IMR-90 (cell line): ENCODE results near the gene TCERG1L. TPM values are rescaled to one million over a fixed set of nuclear protein-coding genes. Genes with fewer than 3 reads are reported as not detected.

Experiments used
- ATAC-seq: fragments of 200-7000 bp; cut with Tn5 transposase; 2 replicates; pipeline ENCODE4 v1.9.1; 2020; ENCODE audit warnings: low read depth, mild to moderate bottlenecking, moderate library complexity
- BruUV-seq: library from RNA; stranded (reverse); fragments of 400-500 nt; replicated peaks from 2 replicates; lab custom pipeline; 2021; lab: Mats Ljungman, UMichigan
- CTCF ChIA-PET: fragments of 300-600 bp; formaldehyde crosslinking; extraction: SDS; loops from one replicate; lab custom pipeline; 2021; ENCODE audit warnings: antibody characterized with exemption; lab: Yijun Ruan, JAX
- POLR2A ChIA-PET: fragments of 300-600 bp; sonication (Branson Sonifier 250); formaldehyde crosslinking; loops from one replicate; lab custom pipeline; 2022; ENCODE audit warnings: antibody characterized with exemption; ENCODE audit not compliant: unreplicated experiment; lab: Charles Lee
- DNase-seq: peaks from one replicate; pipeline ENCODE4 v3.0.0; 2013
- H2AFZ ChIP-seq: replicated peaks from 2 replicates; pipeline ENCODE3; 2013; ENCODE audit warnings: low read length, mild to moderate bottlenecking; ENCODE audit not compliant: poor library complexity
- H2AK5ac ChIP-seq: 2 replicates; pipeline ENCODE4 v1.6.1; 2013; ENCODE audit warnings: low read depth, low read length, inconsistent platforms
- H2AK9ac ChIP-seq: replicated peaks from 2 replicates; pipeline ENCODE3; 2013; ENCODE audit warnings: mild to moderate bottlenecking, low read depth, low read length, moderate library complexity; ENCODE audit not compliant: poor library complexity
- H2BK120ac ChIP-seq: 2 replicates; pipeline ENCODE4 v1.6.1; 2013; ENCODE audit warnings: low read depth, low read length, inconsistent platforms
- H2BK15ac ChIP-seq: 3 replicates; pipeline ENCODE4 v1.6.1; 2013; ENCODE audit warnings: low read depth, low read length, inconsistent platforms
- H2BK20ac ChIP-seq: 2 replicates; pipeline ENCODE4 v1.6.1; 2013; ENCODE audit warnings: low read depth, mild to moderate bottlenecking, inconsistent platforms, low read length, moderate library complexity
- H2BK5ac ChIP-seq: 2 replicates; pipeline ENCODE4 v1.6.1; 2013; ENCODE audit warnings: mild to moderate bottlenecking, low read depth, low read length, inconsistent platforms; ENCODE audit not compliant: poor library complexity, severe bottlenecking
- H3K14ac ChIP-seq: replicated peaks from 2 replicates; pipeline ENCODE4 v1.6.1; 2013; ENCODE audit warnings: low read depth, low read length, inconsistent platforms
- H3K18ac ChIP-seq: 2 replicates; pipeline ENCODE4 v1.6.1; 2013; ENCODE audit warnings: low read depth, low read length, control low read depth
- H3K23ac ChIP-seq: 2 replicates; pipeline ENCODE4 v1.6.1; 2013; ENCODE audit warnings: low read depth, low read length, inconsistent platforms
- H3K27ac ChIP-seq: 2 replicates; pipeline ENCODE4 v1.5.1; 2013; ENCODE audit warnings: mild to moderate bottlenecking, control low read depth, low read length; ENCODE audit not compliant: insufficient read depth
- H3K27me3 ChIP-seq: 2 replicates; pipeline ENCODE4 v1.6.1; 2013; ENCODE audit warnings: low read length; ENCODE audit not compliant: control insufficient read depth, insufficient read depth
- H3K36me3 ChIP-seq: 2 replicates; pipeline ENCODE4 v1.6.1; 2013; ENCODE audit warnings: low read length, mixed read lengths; ENCODE audit not compliant: control insufficient read depth, insufficient read depth
- H3K4ac ChIP-seq: 2 replicates; pipeline ENCODE4 v1.6.1; 2013; ENCODE audit warnings: low read depth, low read length, inconsistent platforms
- H3K4me1 ChIP-seq: 2 replicates; pipeline ENCODE4 v1.6.1; 2013; ENCODE audit warnings: low read length, mixed read lengths; ENCODE audit not compliant: control insufficient read depth, insufficient read depth
- H3K4me2 ChIP-seq: 2 replicates; pipeline ENCODE4 v1.6.1; 2013; ENCODE audit warnings: low read depth, mild to moderate bottlenecking, control low read depth, low read length, moderate library complexity
- H3K4me3 ChIP-seq: 2 replicates; pipeline ENCODE4 v1.5.1; 2013; ENCODE audit warnings: low read depth, mild to moderate bottlenecking, control low read depth, low read length, moderate library complexity; ENCODE audit not compliant: insufficient read depth
- H3K56ac ChIP-seq: 2 replicates; pipeline ENCODE4 v1.6.1; 2013; ENCODE audit warnings: low read length, inconsistent platforms; ENCODE audit not compliant: insufficient read depth; ENCODE audit errors: extremely low read depth
- H3K79me1 ChIP-seq, 2 experiments: 2 replicates each; pipeline ENCODE4 v1.6.1; 2013; ENCODE audit warnings: low read length in 2 of 2, inconsistent platforms in 1 of 2, low read depth in 1 of 2
- H3K9ac ChIP-seq: 2 replicates; pipeline ENCODE4 v1.6.1; 2013; ENCODE audit warnings: low read depth, low read length, control low read depth
- H3K9me1 ChIP-seq: 2 replicates; pipeline ENCODE4 v1.6.1; 2013; ENCODE audit warnings: low read length, inconsistent platforms; ENCODE audit not compliant: insufficient read depth
- H3K9me3 ChIP-seq: 2 replicates; pipeline ENCODE4 v1.6.1; 2013; ENCODE audit warnings: low read length; ENCODE audit not compliant: control insufficient read depth, insufficient read depth
- H4K20me1 ChIP-seq: 2 replicates; pipeline ENCODE4 v1.6.1; 2013; ENCODE audit warnings: low read length, inconsistent platforms; ENCODE audit not compliant: insufficient read depth
- H4K5ac ChIP-seq: 2 replicates; pipeline ENCODE4 v1.6.1; 2013; ENCODE audit warnings: mild to moderate bottlenecking, low read depth, low read length, control low read depth
- H4K8ac ChIP-seq, 2 experiments: 2 replicates each; pipeline ENCODE4 v1.6.1; 2013; ENCODE audit warnings: low read depth in 2 of 2, low read length in 2 of 2, control low read depth in 1 of 2, inconsistent platforms in 1 of 2
- H4K91ac ChIP-seq: 2 replicates; pipeline ENCODE4 v1.6.1; 2013; ENCODE audit warnings: low read depth, low read length, inconsistent platforms; ENCODE audit not compliant: insufficient read depth
- BHLHE40 ChIP-seq: fragments of 150-350 bp; IDR thresholded peaks from 2 replicates; pipeline ENCODE4 v1.6.1; 2016; ENCODE audit warnings: mild to moderate bottlenecking, low read depth, low read length
- CHD1 ChIP-seq: IDR thresholded peaks from 2 replicates; pipeline ENCODE4 v1.6.1; 2012; ENCODE audit warnings: low read depth, low read length, improper control_type of control experiment
- ELK1 ChIP-seq: fragments of 150-350 bp; IDR thresholded peaks from 2 replicates; pipeline ENCODE4 v1.6.1; 2016; ENCODE audit warnings: low read depth, mild to moderate bottlenecking, low read length, moderate library complexity, borderline replicate concordance
- FOS ChIP-seq: fragments of 150-350 bp; IDR thresholded peaks from 2 replicates; pipeline ENCODE4 v1.6.1; 2016; ENCODE audit warnings: low read depth, low read length
- MAFK ChIP-seq: IDR thresholded peaks from 2 replicates; pipeline ENCODE4 v1.6.1; 2012; ENCODE audit warnings: low read depth, low read length, improper control_type of control experiment
- MAZ ChIP-seq: IDR thresholded peaks from 2 replicates; pipeline ENCODE4 v1.6.1; 2012; ENCODE audit warnings: low read depth, mild to moderate bottlenecking, low read length, improper control_type of control experiment, moderate library complexity, borderline replicate concordance
- MXI1 ChIP-seq: IDR thresholded peaks from 2 replicates; pipeline ENCODE4 v1.6.1; 2012; ENCODE audit warnings: low read depth, mild to moderate bottlenecking, low read length, moderate library complexity, borderline replicate concordance
- NFE2L2 ChIP-seq: fragments of 150-350 bp; IDR thresholded peaks from 2 replicates; pipeline ENCODE4 v1.6.1; 2016; ENCODE audit warnings: low read depth, mild to moderate bottlenecking, low read length
- POLR2A ChIP-seq: IDR thresholded peaks from 2 replicates; pipeline ENCODE4 v1.6.1; 2012; ENCODE audit warnings: mild to moderate bottlenecking, low read depth, low read length
- RFX5 ChIP-seq: IDR thresholded peaks from 2 replicates; pipeline ENCODE4 v1.8.0; 2012; ENCODE audit warnings: low read depth, mild to moderate bottlenecking, low read length, moderate library complexity
- SMC3 ChIP-seq: fragments of 150-350 bp; IDR thresholded peaks from 2 replicates; pipeline ENCODE4 v1.6.1; 2016; ENCODE audit warnings: low read depth, mild to moderate bottlenecking, antibody characterized with exemption, low read length, moderate library complexity
- WGBS, 2 experiments: methylation state at CpG; one replicate each; pipeline versions ENCODE4 v1.1.5 to v1.1.7; 2013; ENCODE audit warnings: missing lambda C conversion rate in 2 of 2; ENCODE audit not compliant: insufficient read length in 1 of 2; ENCODE audit errors: extremely low coverage in 2 of 2; 5-methylcytosine and 5-hydroxymethylcytosine counted together
- dilution Hi-C: fragments of 300-500 bp; cut with HindIII; formaldehyde crosslinking; loops from one replicate; pipeline ENCODE4 v1.14.3; 2018; ENCODE audit warnings: low sequenced_read_pairs; ENCODE audit not compliant: unreplicated experiment
- in situ Hi-C: fragments of 300-500 bp; cut with MboI; formaldehyde crosslinking; loops from 3 replicates; pipeline ENCODE4 v1.14.3; 2019; ENCODE audit warnings: low sequenced_read_pairs, inconsistent platforms, mixed read lengths
- intact Hi-C: fragments of 100-400 bp; cut with micrococcal nuclease; formaldehyde crosslinking; loops from 2 replicates; pipeline ENCODE4 v1.10.0; 2022
- polyA plus RNA-seq, 3 experiments: library from polyadenylated mRNA; depleted of rRNA; stranded (reverse); fragments of >200 nt; gene quantifications; 2 replicates each; pipeline ENCODE4 v1.2.3, GENCODE V29; 2012; ENCODE audit warnings: low replicate concordance in 1 of 3
- total RNA-seq: library from RNA; depleted of rRNA; stranded (reverse); fragments of >200 nt; gene quantifications from 2 replicates; pipeline ENCODE4 v1.2.3, GENCODE V29; 2012
- TF ChIP-seq, protein P1 (sequence below): conservative IDR thresholded peaks from 2 replicates; pipeline ENCODE4 v1.5.1; 2012; ENCODE audit warnings: mild to moderate bottlenecking, low read depth, low read length, improper control_type of control experiment
- TF ChIP-seq, protein P2 (sequence below): fragments of 150-350 bp; IDR thresholded peaks from 2 replicates; pipeline ENCODE4 v1.6.1; 2017; ENCODE audit warnings: mild to moderate bottlenecking, antibody characterized with exemption, low read length, low read depth

The TCERG1L gene
- total and polyA plus RNA-seq, 2 of the 4 experiments (the other 2 are of a cell fraction): not detected

DNA sequence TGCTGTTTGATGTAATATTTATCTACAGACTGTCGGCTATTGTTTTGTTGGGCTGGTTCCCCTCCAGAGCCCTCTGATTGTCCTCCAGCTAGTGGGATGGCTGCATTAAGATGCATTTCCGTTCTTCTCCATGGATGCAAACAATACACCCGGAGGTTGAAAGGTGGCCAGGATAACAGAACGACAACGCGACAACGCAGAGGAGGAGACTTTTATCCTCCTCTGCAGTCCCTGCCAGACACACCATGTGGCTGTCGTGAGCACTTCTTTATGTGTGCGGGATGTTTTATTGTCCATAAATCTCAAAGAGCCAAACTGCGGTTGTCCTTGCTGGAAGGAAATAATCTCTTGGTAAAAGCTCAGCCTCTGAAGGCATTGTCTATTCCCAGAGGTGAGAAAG lies 39.1 kb upstream of the TCERG1L start:
- DNase-seq (no peak), ATAC-seq (no peak)
- H3K56ac ChIP-seq: no peak overlapping the region
- H3K14ac ChIP-seq: no peak overlapping the region
- H2BK15ac ChIP-seq: no peak overlapping the region
- ChIA-PET POLR2A (no interaction called here), CTCF (no interaction called here)
- H2BK5ac ChIP-seq: no peak overlapping the region
- H3K27me3 ChIP-seq: no peaks in the 10 kb centered on the region
- H2AFZ ChIP-seq: no peak overlapping the region
- H3K79me1 ChIP-seq: no peaks in the 10 kb centered on the region
- no peak overlapping the region for H2AK9ac ChIP-seq
- H3K27ac ChIP-seq: no peak overlapping the region
- H2AK5ac ChIP-seq: no peak overlapping the region
- TF ChIP-seq, protein P1, sequence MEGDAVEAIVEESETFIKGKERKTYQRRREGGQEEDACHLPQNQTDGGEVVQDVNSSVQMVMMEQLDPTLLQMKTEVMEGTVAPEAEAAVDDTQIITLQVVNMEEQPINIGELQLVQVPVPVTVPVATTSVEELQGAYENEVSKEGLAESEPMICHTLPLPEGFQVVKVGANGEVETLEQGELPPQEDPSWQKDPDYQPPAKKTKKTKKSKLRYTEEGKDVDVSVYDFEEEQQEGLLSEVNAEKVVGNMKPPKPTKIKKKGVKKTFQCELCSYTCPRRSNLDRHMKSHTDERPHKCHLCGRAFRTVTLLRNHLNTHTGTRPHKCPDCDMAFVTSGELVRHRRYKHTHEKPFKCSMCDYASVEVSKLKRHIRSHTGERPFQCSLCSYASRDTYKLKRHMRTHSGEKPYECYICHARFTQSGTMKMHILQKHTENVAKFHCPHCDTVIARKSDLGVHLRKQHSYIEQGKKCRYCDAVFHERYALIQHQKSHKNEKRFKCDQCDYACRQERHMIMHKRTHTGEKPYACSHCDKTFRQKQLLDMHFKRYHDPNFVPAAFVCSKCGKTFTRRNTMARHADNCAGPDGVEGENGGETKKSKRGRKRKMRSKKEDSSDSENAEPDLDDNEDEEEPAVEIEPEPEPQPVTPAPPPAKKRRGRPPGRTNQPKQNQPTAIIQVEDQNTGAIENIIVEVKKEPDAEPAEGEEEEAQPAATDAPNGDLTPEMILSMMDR: no peak
- TF ChIP-seq ELK1 (no peak), CHD1 (no peak), MAZ (no peak), MXI1 (no peak), POLR2A (no peak), BHLHE40 (no peak), SMC3 (no peak), NFE2L2 (no peak), FOS (no peak), RFX5 (no peak), MAFK (no peak)
- TF ChIP-seq, protein P2, sequence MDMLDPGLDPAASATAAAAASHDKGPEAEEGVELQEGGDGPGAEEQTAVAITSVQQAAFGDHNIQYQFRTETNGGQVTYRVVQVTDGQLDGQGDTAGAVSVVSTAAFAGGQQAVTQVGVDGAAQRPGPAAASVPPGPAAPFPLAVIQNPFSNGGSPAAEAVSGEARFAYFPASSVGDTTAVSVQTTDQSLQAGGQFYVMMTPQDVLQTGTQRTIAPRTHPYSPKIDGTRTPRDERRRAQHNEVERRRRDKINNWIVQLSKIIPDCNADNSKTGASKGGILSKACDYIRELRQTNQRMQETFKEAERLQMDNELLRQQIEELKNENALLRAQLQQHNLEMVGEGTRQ: no peak
- no peak overlapping the region for H3K4ac ChIP-seq
- H3K4me2 ChIP-seq: no peak overlapping the region
- H3K36me3 ChIP-seq: no peaks in the 10 kb centered on the region
- no peak overlapping the region for H4K5ac ChIP-seq
- H3K9me3 ChIP-seq: peaks cover 41% of the 10 kb centered on the region
- 50% methylated on average over 1 of the region's 10 CpGs; no CpG with 5 or more reads in 1 of the 2 experiments for WGBS, 2 experiments
- H4K91ac ChIP-seq: no peak overlapping the region
- no peaks in the 10 kb centered on the region for H3K4me1 ChIP-seq
- no peak overlapping the region for H3K4me3 ChIP-seq
- no peak overlapping the region for H2BK20ac ChIP-seq
- no peaks in the 10 kb centered on the region for H4K20me1 ChIP-seq
- H3K9ac ChIP-seq: no peak overlapping the region
- no peaks in the 10 kb centered on the region for H3K9me1 ChIP-seq
- no peak overlapping the region for H2BK120ac ChIP-seq
- dilution Hi-C loops: no loop called here
- H4K8ac ChIP-seq: no peak overlapping the region
- no TSS peak for BruUV-seq
- in situ Hi-C loops: no loop called here
- H3K18ac ChIP-seq: no peak overlapping the region
- no peak overlapping the region for H3K23ac ChIP-seq
- intact Hi-C loops: no loop called here
